Left forelimb (tissue), 1 donor: ENCODE results near the gene STEAP2.

Experiments used
- DNase-seq: peaks from one replicate; pipeline ENCODE4 v3.0.0-alpha.2; 2018; ENCODE audit warnings: low spot score

Gene STEAP2

GRCh38 chr7:90270431-90271178 is 59.1 kb downstream of the STEAP2 start:
- DNase-seq, result no peak

- no peak for DNase-seq
Measured at GRCh38 chr7:90271753-90272152, 60.2 kb downstream of the STEAP2 start.

GRCh38 chr7:90272242-90272641 is 60.7 kb downstream of the STEAP2 start:
- DNase-seq, result no peak

- DNase-seq, result no peak
Measured at GRCh38 chr7:90274161-90274560, 62.6 kb downstream of the STEAP2 start.

- DNase-seq, result no peak
Measured at GRCh38 chr7:90276033-90276728, 64.6 kb downstream of the STEAP2 start.
